Activated CD4-positive, alpha-beta T cell treated with anti-CD3 and anti-CD28 coated beads, Interleukin-2, Interleukin-6, amounts not matched to agents 100 ng/mL and 50 ng/mL, durations not matched to agents 16 hours and 8 hours (primary cell): ENCODE data around the gene RNF224.
A peak's percentile ranks its signal among the peaks of the same experiment; 100 is the strongest.

ENCODE experiments used
- DNase-seq: peaks from one replicate; pipeline ENCODE4 v3.0.0-alpha.2; 2020

The RNF224 gene

GRCh38 chr9:137216188-137216965, 10.9 kb upstream of the RNF224 start:
- no peak for DNase-seq

- DNase-seq, result no peak
These were observed 9.8 kb upstream of the RNF224 start for GRCh38 chr9:137217276-137218211.

GRCh38 chr9:137218212-137218753, 9.0 kb upstream of the RNF224 start:
- no peak for DNase-seq

GRCh38 chr9:137218754-137219271, 8.5 kb upstream of the RNF224 start:
- DNase-seq, result no peak

GRCh38 chr9:137219757-137220316, 7.5 kb upstream of the RNF224 start:
- DNase-seq, result no peak

- DNase-seq, result no peak
These were observed 6.8 kb upstream of the RNF224 start for GRCh38 chr9:137220317-137221094.

GRCh38 chr9:137221095-137221505, 6.2 kb upstream of the RNF224 start:
- DNase-seq, result no peak

- peak; percentile 20 for DNase-seq
These were observed 5.7 kb upstream of the RNF224 start for GRCh38 chr9:137221506-137222111.

GRCh38 chr9:137222190-137223077, 4.9 kb upstream of the RNF224 start, which contains the start of gene RNF208:
RNF208 (minus strand) TSS chr9:137222240; CDS start chr9:137221212, 1,028 bp downstream.
- peak; percentile 15 for DNase-seq

- DNase-seq, result peak; percentile 100
These were observed 4.0 kb upstream of the RNF224 start for GRCh38 chr9:137223078-137223970.

GRCh38 chr9:137224830-137225694, 2.2 kb upstream of the RNF224 start, which contains the start of gene CYSRT1:
CYSRT1 (plus strand) TSS chr9:137225174; CDS start chr9:137225622, 448 bp downstream.
- DNase-seq, result peak; percentile 41

GRCh38 chr9:137225699-137226331, 1.5 kb upstream of the RNF224 start:
- no peak for DNase-seq

- DNase-seq, result no peak
These were observed 806 bp upstream of the RNF224 start for GRCh38 chr9:137226338-137227053.

GRCh38 chr9:137227853-137228505, 677 bp downstream of the RNF224 start:
- DNase-seq, result no peak

- no peak for DNase-seq
These were observed 1.2 kb downstream of the RNF224 start for GRCh38 chr9:137228506-137228967.
